NB4 (cell line): ENCODE measurements around the gene SERAC1.

Experiments used
- CTCF ChIP-seq: IDR thresholded peaks from one replicate; pipeline ENCODE4 v1.5.1; 2012; ENCODE audit warnings: low read depth, low read length
- MAX ChIP-seq: IDR thresholded peaks from 2 replicates; pipeline ENCODE4 v1.6.1; 2011; ENCODE audit warnings: low read depth, low read length

GRCh38 chr6:158081657-158081935 is 86.5 kb downstream of the SERAC1 start:
- no peak for TF ChIP-seq CTCF
- TF ChIP-seq MAX, result no peak
